ENCODE data around the gene GLIS2. TPM values are rescaled to one million over a fixed set of nuclear protein-coding genes. Genes with fewer than 3 reads are reported as not detected.

GLIS2 gene
- total RNA-seq, 1 donor from 2014 or later = 0.53 TPM

- H3K4me3 ChIP-seq (ENCODE audit: low read depth, low read length) = peak overlapping the region; percentile 44
- TF ChIP-seq CTCF (IDR thresholded peaks at IDR 0.05; ENCODE audit: insufficient read depth, low read length, severe bottlenecking) = peak; percentile 78
- H3K27me3 ChIP-seq (ENCODE audit: control insufficient read depth, insufficient read depth, low read length) = no peaks in the 10 kb centered on the region
- no peak for FAIRE-seq
- DNase-seq (ENCODE audit: low read depth) = peak; percentile 52
- peaks cover 3% of the 10 kb centered on the region for H3K36me3 ChIP-seq (ENCODE audit: control insufficient read depth, insufficient read depth, low read length)
Observed at GRCh38 chr16:4328046-4328781, 12.3 kb downstream of the GLIS2 start.

- Histone ChIP-seq H3K36me3 (ENCODE audit: control insufficient read depth, insufficient read depth, low read length) (peaks cover 3% of the 10 kb centered on the region), H3K27me3 (ENCODE audit: control insufficient read depth, insufficient read depth, low read length) (no peaks in the 10 kb centered on the region), H3K4me3 (ENCODE audit: low read depth, low read length) (no peak overlapping the region)
- FAIRE-seq (no peak), DNase-seq (ENCODE audit: low read depth) (no peak)
- TF ChIP-seq CTCF (IDR thresholded peaks at IDR 0.05; ENCODE audit: insufficient read depth, low read length, severe bottlenecking) = no peak
Observed at GRCh38 chr16:4328782-4329775, 13.2 kb downstream of the GLIS2 start.

GRCh38 chr16:4330277-4330874, 14.5 kb downstream of the GLIS2 start:
- DNase-seq (ENCODE audit: low read depth) = no peak
- no peak for FAIRE-seq
- no peak overlapping the region for H3K4me3 ChIP-seq (ENCODE audit: low read depth, low read length)
- peak; percentile 88 for TF ChIP-seq CTCF (IDR thresholded peaks at IDR 0.05; ENCODE audit: insufficient read depth, low read length, severe bottlenecking)
- peaks cover 3% of the 10 kb centered on the region for H3K36me3 ChIP-seq (ENCODE audit: control insufficient read depth, insufficient read depth, low read length)
- no peaks in the 10 kb centered on the region for H3K27me3 ChIP-seq (ENCODE audit: control insufficient read depth, insufficient read depth, low read length)

- no peak overlapping the region for H3K4me3 ChIP-seq (ENCODE audit: low read depth, low read length)
- FAIRE-seq = no peak
- no peaks in the 10 kb centered on the region for H3K27me3 ChIP-seq (ENCODE audit: control insufficient read depth, insufficient read depth, low read length)
- DNase-seq (ENCODE audit: low read depth) = no peak
- H3K36me3 ChIP-seq (ENCODE audit: control insufficient read depth, insufficient read depth, low read length) = peaks cover 5% of the 10 kb centered on the region
- TF ChIP-seq CTCF (IDR thresholded peaks at IDR 0.05; ENCODE audit: insufficient read depth, low read length, severe bottlenecking) = no peak
Observed at GRCh38 chr16:4332083-4332482, 16.2 kb downstream of the GLIS2 start.

GRCh38 chr16:4332623-4333307, 16.9 kb downstream of the GLIS2 start:
- Histone ChIP-seq H3K27me3 (ENCODE audit: control insufficient read depth, insufficient read depth, low read length) (no peaks in the 10 kb centered on the region), H3K4me3 (ENCODE audit: low read depth, low read length) (no peak overlapping the region), H3K36me3 (ENCODE audit: control insufficient read depth, insufficient read depth, low read length) (peaks cover 5% of the 10 kb centered on the region)
- TF ChIP-seq CTCF (IDR thresholded peaks at IDR 0.05; ENCODE audit: insufficient read depth, low read length, severe bottlenecking) = no peak
- FAIRE-seq (no peak), DNase-seq (ENCODE audit: low read depth) (no peak)
